Panc1 (cell line): Measurements from ENCODE around the gene HOMER2.
"Not testable (repeated sequence)": the region's sequence is repeated elsewhere in the genome, so short reads cannot be mapped to it uniquely, and the experiment has no call there.

Source experiments
- CTCF ChIP-seq: fragments of 450-650 bp; IDR thresholded peaks from 2 replicates; pipeline ENCODE4 v1.5.1; 2017; ENCODE audit warnings: mild to moderate bottlenecking
- POLR2AphosphoS5 ChIP-seq: IDR thresholded peaks from 2 replicates; pipeline ENCODE4 v1.6.1; 2012; ENCODE audit warnings: mild to moderate bottlenecking, low read depth, low read length, moderate library complexity
- REST ChIP-seq, 2 experiments: IDR thresholded peaks; 2 replicates each; pipeline ENCODE4 v1.6.1; 2011 to 2012; ENCODE audit warnings: low read depth in 2 of 2, control low read depth in 1 of 2, low read length in 1 of 2, mild to moderate bottlenecking in 1 of 2, moderate library complexity in 1 of 2; ENCODE audit not compliant: insufficient read depth in 1 of 2
- TCF7L2 ChIP-seq: IDR thresholded peaks from 2 replicates; pipeline ENCODE4 v1.6.1; 2011; ENCODE audit warnings: mild to moderate bottlenecking, low read depth, low read length, inconsistent platforms

- TF ChIP-seq CTCF; POLR2AphosphoS5; REST (IDR thresholded peaks at IDR 0.05; ENCODE audit: insufficient read depth in 1 of 2, low read depth in 2 of 2, low read length in 1 of 2); TCF7L2: not testable (repeated sequence)
Measured at GRCh38 chr15:82939678-82940077, 12.8 kb downstream of the HOMER2 start.
